ENCODE data around the gene LPAR5.

Gene LPAR5

GRCh38 chr12:6635856-6636531 is at the start of gene LPAR5:
Gene LPAR5 (minus strand): TSS chr12:6635959. CDS start chr12:6621248, 14,711 bp downstream.
- TF ChIP-seq CTCF (IDR thresholded peaks at IDR 0.05; ENCODE audit: poor library complexity, severe bottlenecking), result no peak
- Histone ChIP-seq H3K9me3 (ENCODE audit: severe bottlenecking) (no peaks in the 10 kb centered on the region), H3K4me3 (ENCODE audit: severe bottlenecking) (peak within 1 kb of the TSS; percentile 36), H3K27me3 (ENCODE audit: insufficient read depth, poor library complexity, severe bottlenecking) (no peaks in the 10 kb centered on the region), H3K36me3 (ENCODE audit: low read depth) (no peaks in the 10 kb centered on the region), H3K27ac (ENCODE audit: poor library complexity, severe bottlenecking) (peak within 1 kb of the TSS; percentile 67), H3K4me1 (ENCODE audit: insufficient read depth, poor library complexity, severe bottlenecking) (peaks cover 10% of the 10 kb centered on the region)
- peak; percentile 83 for DNase-seq (ENCODE audit: low spot score)
- ATAC-seq (ENCODE audit: low read depth), result peak; percentile 93

DNA sequence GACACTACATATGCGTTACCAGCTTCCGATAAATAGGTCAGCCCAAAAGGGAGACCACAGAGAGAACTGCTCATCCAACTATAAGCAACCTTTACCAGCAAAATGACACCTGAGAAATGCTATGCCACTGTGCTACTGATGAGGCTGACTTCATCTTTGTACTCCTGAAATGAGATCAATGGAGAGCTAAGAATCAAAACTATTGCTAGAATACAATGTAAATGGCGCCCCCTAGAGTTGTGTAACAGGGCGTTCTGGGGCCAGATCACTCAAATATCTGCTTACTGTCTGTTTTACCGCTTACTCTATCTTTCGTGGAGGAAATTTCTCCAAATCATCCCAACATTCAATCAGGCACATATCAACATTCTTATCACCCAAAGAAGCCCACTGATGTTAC is 48.9 kb upstream of the LPAR5 start:
- Histone ChIP-seq H3K36me3 (ENCODE audit: low read depth) (peaks cover 33% of the 10 kb centered on the region), H3K4me1 (ENCODE audit: insufficient read depth, poor library complexity, severe bottlenecking) (peaks cover 9% of the 10 kb centered on the region)
- DNase-seq (ENCODE audit: low spot score), result no peak

DNA sequence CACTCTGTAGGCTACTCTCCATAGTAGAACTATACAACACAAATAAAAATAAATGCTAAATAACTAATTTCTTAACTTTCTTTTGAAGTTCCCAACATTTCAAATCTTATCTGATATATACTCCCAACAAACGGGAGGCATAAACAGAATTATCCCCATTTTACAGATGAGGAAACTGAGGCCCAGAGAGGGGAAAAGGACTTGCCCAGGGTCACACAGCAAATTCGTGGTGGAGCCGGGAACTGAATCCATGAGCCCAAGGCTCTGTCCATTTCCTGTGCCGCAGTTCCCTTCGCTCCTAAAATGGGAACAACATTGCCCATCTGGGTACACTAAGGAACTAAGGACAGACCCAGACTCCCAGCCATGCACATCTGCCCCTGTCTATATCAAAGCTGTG is 41.2 kb upstream of the LPAR5 start:
- no peak overlapping the region for H3K27ac ChIP-seq (ENCODE audit: poor library complexity, severe bottlenecking)
- H3K36me3 ChIP-seq (ENCODE audit: low read depth), result peaks cover 84% of the 10 kb centered on the region
- DNase-seq (ENCODE audit: low spot score) (no peak), ATAC-seq (ENCODE audit: low read depth) (no peak)
- no peaks in the 10 kb centered on the region for H3K4me1 ChIP-seq (ENCODE audit: insufficient read depth, poor library complexity, severe bottlenecking)
- TF ChIP-seq CTCF (IDR thresholded peaks at IDR 0.05; ENCODE audit: poor library complexity, severe bottlenecking), result no peak
- no peak overlapping the region for H3K4me3 ChIP-seq (ENCODE audit: severe bottlenecking)
- H3K9me3 ChIP-seq (ENCODE audit: severe bottlenecking), result no peaks in the 10 kb centered on the region
- H3K27me3 ChIP-seq (ENCODE audit: insufficient read depth, poor library complexity, severe bottlenecking), result no peaks in the 10 kb centered on the region

More for the DNA sequence above, 48.9 kb upstream of the LPAR5 start:
- Histone ChIP-seq H3K27ac (ENCODE audit: poor library complexity, severe bottlenecking) (no peak overlapping the region), H3K9me3 (ENCODE audit: severe bottlenecking) (no peaks in the 10 kb centered on the region), H3K27me3 (ENCODE audit: insufficient read depth, poor library complexity, severe bottlenecking) (no peaks in the 10 kb centered on the region), H3K4me3 (ENCODE audit: severe bottlenecking) (no peak overlapping the region)
- ATAC-seq (ENCODE audit: low read depth), result no peak
- peak; percentile 64 for TF ChIP-seq CTCF (IDR thresholded peaks at IDR 0.05; ENCODE audit: poor library complexity, severe bottlenecking)

DNA sequence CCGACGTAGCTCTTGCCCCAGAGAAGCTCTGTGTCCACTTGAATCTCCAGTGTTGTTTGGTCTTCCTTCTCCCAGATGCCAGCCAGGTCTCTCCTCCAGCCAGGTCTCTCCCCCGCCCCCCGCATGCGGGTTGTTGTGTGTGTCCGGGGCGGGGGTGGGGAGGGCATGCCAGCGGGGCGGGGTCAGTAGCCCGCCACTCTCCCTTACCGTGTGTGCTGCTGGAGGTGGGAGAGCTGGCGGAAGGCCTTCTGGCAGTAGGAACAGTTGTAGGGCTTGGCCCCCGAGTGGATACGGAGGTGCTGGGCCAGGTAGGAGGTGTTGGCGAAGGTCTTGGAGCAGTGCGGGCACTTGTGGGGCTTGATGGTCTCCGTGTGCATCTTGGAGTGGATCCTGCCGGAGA is 36.4 kb upstream of the LPAR5 start:
- H3K36me3 ChIP-seq (ENCODE audit: low read depth), result peaks cover 91% of the 10 kb centered on the region

More for the DNA sequence above, 36.4 kb upstream of the LPAR5 start:
- Histone ChIP-seq H3K9me3 (ENCODE audit: severe bottlenecking) (no peaks in the 10 kb centered on the region), H3K4me3 (ENCODE audit: severe bottlenecking) (no peak overlapping the region), H3K27ac (ENCODE audit: poor library complexity, severe bottlenecking) (no peak overlapping the region), H3K4me1 (ENCODE audit: insufficient read depth, poor library complexity, severe bottlenecking) (no peaks in the 10 kb centered on the region), H3K27me3 (ENCODE audit: insufficient read depth, poor library complexity, severe bottlenecking) (no peaks in the 10 kb centered on the region)
- ATAC-seq (ENCODE audit: low read depth), result no peak
- no peak for TF ChIP-seq CTCF (IDR thresholded peaks at IDR 0.05; ENCODE audit: poor library complexity, severe bottlenecking)
- DNase-seq (ENCODE audit: low spot score), result no peak

Measured in RWPE2 (cell line).